ENCODE data around the gene FBXO4.

- TF ChIP-seq POLR2A (IDR thresholded peaks at IDR 0.05; ENCODE audit: low read length) (no peak), GATA1 (IDR thresholded peaks at IDR 0.05; ENCODE audit: low read depth, low read length) (no peak)
Observed at GRCh38 chr5:41876678-41877077, 48.4 kb upstream of the FBXO4 start.
